DOHH2 (cell line): ENCODE results near the gene GLMP.

Experiments
- H3F3A ChIP-seq: fragments of 200-600 bp; sonication (generic), shearing (Covaris generic); 2 replicates; pipeline ENCODE4 v1.6.0; 2016; ENCODE audit warnings: antibody characterized with exemption, mild to moderate bottlenecking; ENCODE audit not compliant: control insufficient read depth, insufficient read depth
- H3K27ac ChIP-seq: fragments of 200-600 bp; sonication (generic); 2 replicates; pipeline ENCODE4 v1.5.1; 2014; ENCODE audit warnings: low read depth, mild to moderate bottlenecking, low read length, moderate library complexity
- H3K27me3 ChIP-seq: fragments of 200-600 bp; sonication (generic); 2 replicates; pipeline ENCODE4 v1.6.1; 2014; ENCODE audit warnings: mild to moderate bottlenecking, low read length, mixed read lengths; ENCODE audit not compliant: control insufficient read depth
- H3K36me3 ChIP-seq: fragments of 200-600 bp; sonication (generic); 2 replicates; pipeline ENCODE4 v1.6.1; 2014; ENCODE audit warnings: mild to moderate bottlenecking, low read length, moderate library complexity, mixed read lengths; ENCODE audit not compliant: control insufficient read depth
- H3K4me1 ChIP-seq: fragments of 200-600 bp; sonication (generic); 2 replicates; pipeline ENCODE4 v1.6.1; 2014; ENCODE audit warnings: mild to moderate bottlenecking, low read length, mixed read lengths; ENCODE audit not compliant: control insufficient read depth
- H3K4me2 ChIP-seq: fragments of 200-600 bp; sonication (generic); 2 replicates; pipeline ENCODE4 v1.6.0; 2014; ENCODE audit warnings: mild to moderate bottlenecking, low read length, moderate library complexity
- H3K4me3 ChIP-seq: fragments of 200-600 bp; sonication (generic); 2 replicates; pipeline ENCODE4 v1.5.1; 2014; ENCODE audit warnings: mild to moderate bottlenecking, low read length, mixed read lengths
- H3K79me2 ChIP-seq: fragments of 200-600 bp; sonication (generic); 2 replicates; pipeline ENCODE4 v1.6.1; 2014; ENCODE audit warnings: mild to moderate bottlenecking, low read length, mixed read lengths; ENCODE audit not compliant: control insufficient read depth
- H3K9me2 ChIP-seq: fragments of 200-600 bp; sonication (generic); replicated peaks from 2 replicates; pipeline ENCODE4 v1.6.1; 2014; ENCODE audit warnings: mild to moderate bottlenecking, low read length, mixed read lengths; ENCODE audit not compliant: control insufficient read depth
- H3K9me3 ChIP-seq: fragments of 200-600 bp; sonication (generic); 2 replicates; pipeline ENCODE4 v1.6.1; 2014; ENCODE audit warnings: antibody characterized with exemption, low read length, mixed read lengths; ENCODE audit not compliant: control insufficient read depth, insufficient read depth
- H4K20me1 ChIP-seq: fragments of 200-600 bp; sonication (generic); 2 replicates; pipeline ENCODE4 v1.6.0; 2014; ENCODE audit warnings: low read depth, mild to moderate bottlenecking, antibody characterized with exemption, low read length, moderate library complexity; ENCODE audit not compliant: control insufficient read depth, insufficient read depth
- EZH2phosphoT487 ChIP-seq: fragments of 200-600 bp; sonication (generic); IDR thresholded peaks from 2 replicates; pipeline ENCODE4 v1.6.1; 2017; ENCODE audit warnings: borderline replicate concordance, mild to moderate bottlenecking, antibody characterized with exemption, low read length, moderate library complexity, mixed read lengths
- TF ChIP-seq, protein P1 (sequence below): fragments of 200-600 bp; sonication (generic); IDR thresholded peaks from one replicate; pipeline ENCODE4 v1.5.1; 2014; ENCODE audit warnings: antibody characterized with exemption, mild to moderate bottlenecking, low read depth, low read length; ENCODE audit not compliant: poor library complexity, severe bottlenecking

Gene GLMP

DNA sequence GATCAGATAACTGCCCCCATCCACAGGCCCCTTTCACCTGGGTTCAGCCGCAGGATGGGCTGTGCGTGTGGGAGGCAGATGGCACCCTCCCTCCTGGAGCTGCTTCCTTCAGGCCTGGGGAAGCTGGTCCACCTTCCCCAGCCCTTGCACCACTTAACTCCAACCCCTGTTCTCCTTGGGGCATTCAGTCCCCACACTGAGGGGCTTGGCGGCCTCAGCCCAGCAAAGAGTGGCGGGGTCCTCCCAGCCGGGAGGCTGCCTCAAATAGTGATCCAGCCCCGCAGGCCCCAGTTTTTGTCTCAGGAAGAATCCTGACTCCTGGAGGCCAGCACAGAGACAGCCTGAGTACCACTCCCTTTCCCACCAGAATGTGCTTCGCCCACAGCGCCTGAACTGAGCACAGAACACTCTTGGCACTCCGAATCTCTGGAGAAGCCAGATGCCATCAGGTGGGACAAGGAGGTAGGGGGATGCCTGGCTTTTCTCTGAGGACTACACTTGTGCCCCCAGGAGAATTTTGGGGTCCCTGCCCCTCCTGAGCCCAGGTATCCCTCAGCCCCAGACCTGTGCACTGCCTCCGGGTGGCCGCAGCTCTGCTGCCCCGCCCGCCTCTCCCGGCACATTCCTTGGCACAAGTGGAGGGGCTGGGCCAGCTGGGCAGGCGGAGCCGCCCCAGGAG lies 48.6 kb downstream of the GLMP start:
- no peaks in the 10 kb centered on the region for H3K9me3 ChIP-seq
- H3K27me3 ChIP-seq, result peaks cover 11% of the 10 kb centered on the region
- H3K4me1 ChIP-seq, result peaks cover 18% of the 10 kb centered on the region
- no peak overlapping the region; the same call in 1 of the 2 replicates for H3K4me2 ChIP-seq
- no peaks in the 10 kb centered on the region for H3K9me2 ChIP-seq
- H3K4me3 ChIP-seq, result no peak overlapping the region
- H3F3A ChIP-seq, result peaks cover 6% of the 10 kb centered on the region
- no peak for TF ChIP-seq EZH2phosphoT487
- TF ChIP-seq, protein P1, sequence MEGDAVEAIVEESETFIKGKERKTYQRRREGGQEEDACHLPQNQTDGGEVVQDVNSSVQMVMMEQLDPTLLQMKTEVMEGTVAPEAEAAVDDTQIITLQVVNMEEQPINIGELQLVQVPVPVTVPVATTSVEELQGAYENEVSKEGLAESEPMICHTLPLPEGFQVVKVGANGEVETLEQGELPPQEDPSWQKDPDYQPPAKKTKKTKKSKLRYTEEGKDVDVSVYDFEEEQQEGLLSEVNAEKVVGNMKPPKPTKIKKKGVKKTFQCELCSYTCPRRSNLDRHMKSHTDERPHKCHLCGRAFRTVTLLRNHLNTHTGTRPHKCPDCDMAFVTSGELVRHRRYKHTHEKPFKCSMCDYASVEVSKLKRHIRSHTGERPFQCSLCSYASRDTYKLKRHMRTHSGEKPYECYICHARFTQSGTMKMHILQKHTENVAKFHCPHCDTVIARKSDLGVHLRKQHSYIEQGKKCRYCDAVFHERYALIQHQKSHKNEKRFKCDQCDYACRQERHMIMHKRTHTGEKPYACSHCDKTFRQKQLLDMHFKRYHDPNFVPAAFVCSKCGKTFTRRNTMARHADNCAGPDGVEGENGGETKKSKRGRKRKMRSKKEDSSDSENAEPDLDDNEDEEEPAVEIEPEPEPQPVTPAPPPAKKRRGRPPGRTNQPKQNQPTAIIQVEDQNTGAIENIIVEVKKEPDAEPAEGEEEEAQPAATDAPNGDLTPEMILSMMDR, result no peak
- no peaks in the 10 kb centered on the region for H3K79me2 ChIP-seq
- H3K36me3 ChIP-seq, result peaks cover 27% of the 10 kb centered on the region
- H4K20me1 ChIP-seq, result no peaks in the 10 kb centered on the region
- no peak overlapping the region for H3K27ac ChIP-seq

DNA sequence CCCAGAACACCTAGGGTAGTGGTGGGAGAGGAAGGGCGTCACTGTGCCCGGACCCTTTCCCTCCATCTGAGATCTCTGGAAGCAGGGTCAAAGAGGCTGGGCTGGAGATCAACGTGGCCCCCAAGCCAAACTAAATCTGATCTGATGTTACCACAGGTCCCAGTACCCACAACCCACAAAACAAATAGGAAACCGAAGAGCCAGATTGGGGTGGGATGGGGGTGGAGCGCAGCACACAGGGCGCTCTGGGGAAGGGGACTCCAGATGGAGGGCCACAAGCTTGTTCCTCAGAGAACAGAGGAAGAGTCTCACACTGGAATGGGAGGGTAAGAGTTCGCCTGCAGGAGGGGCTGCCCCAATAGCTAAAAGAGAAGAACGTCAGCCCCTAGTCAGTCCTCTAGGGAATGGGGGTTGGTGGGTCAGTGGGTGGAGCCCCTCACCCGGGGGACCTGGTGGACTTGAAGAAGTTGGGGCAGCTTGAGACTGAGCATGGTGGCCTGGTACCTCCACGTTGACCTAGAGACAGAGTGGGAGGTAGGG lies 49.2 kb downstream of the GLMP start:
- Histone ChIP-seq H3K9me3 (no peaks in the 10 kb centered on the region), H3K4me2 (peak overlapping the region; percentile 74), H3K4me1 (peaks cover 23% of the 10 kb centered on the region), H4K20me1 (no peaks in the 10 kb centered on the region), H3K27ac (no peak overlapping the region), H3K27me3 (peaks cover 11% of the 10 kb centered on the region), H3K36me3 (peaks cover 21% of the 10 kb centered on the region), H3K79me2 (no peaks in the 10 kb centered on the region), H3K9me2 (no peaks in the 10 kb centered on the region), H3F3A (peaks cover 6% of the 10 kb centered on the region), H3K4me3 (peak overlapping the region; percentile 64)
- no peak for TF ChIP-seq EZH2phosphoT487
- TF ChIP-seq, protein P1, result no peak

DNA sequence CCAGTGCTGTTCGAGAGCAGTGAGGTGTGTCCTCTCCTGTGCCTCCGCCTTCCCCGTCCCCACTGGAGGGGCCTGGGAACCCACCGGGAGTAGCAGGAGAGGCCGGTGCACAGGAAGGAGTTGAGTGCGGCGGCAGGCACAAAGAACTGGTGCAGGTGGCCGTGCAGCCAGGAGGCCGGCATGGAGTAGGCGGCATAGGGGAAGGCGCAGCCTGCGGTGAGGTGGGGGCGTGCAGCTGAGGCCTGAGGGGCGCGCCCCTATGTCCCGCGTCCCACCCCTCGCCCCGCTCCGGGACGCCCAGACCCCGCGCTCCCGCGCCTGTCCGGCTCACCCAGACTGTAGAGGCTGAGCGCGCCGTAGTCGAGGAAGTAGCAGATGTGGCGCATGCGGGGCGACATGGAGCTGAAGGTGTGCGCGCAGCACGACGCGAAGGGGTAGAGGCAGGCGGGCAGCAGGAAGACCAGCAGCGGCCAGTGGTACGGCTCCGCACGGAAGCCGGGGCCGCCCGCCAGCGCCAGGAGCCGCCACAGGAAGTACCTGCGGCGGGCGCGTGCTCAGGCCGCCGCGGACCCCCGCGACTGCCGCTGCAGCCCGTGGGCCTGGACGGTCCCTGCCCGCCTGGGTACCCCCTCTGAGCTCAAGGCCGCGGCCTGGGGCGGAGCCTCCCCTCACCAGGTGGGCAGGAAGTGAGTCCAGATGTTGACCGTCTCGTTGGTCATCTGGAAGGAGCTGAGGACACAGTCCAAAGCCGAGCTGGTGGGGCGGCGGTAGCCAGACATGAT lies 49.8 kb downstream of the GLMP start:
- peaks cover 14% of the 10 kb centered on the region for H3K36me3 ChIP-seq
- peaks cover 6% of the 10 kb centered on the region for H3F3A ChIP-seq
- H3K9me2 ChIP-seq, result no peaks in the 10 kb centered on the region
- no peaks in the 10 kb centered on the region for H3K79me2 ChIP-seq
- H3K27me3 ChIP-seq, result peaks cover 11% of the 10 kb centered on the region
- H3K4me3 ChIP-seq, result peak overlapping the region; percentile 64
- peak overlapping the region; percentile 74 for H3K4me2 ChIP-seq
- TF ChIP-seq, protein P1, result no peak
- no peak for TF ChIP-seq EZH2phosphoT487
- H3K4me1 ChIP-seq, result peaks cover 27% of the 10 kb centered on the region
- H3K9me3 ChIP-seq, result no peaks in the 10 kb centered on the region
- H4K20me1 ChIP-seq, result no peaks in the 10 kb centered on the region
- H3K27ac ChIP-seq, result no peak overlapping the region
